SKM-1 treated with dmso at 0.1 percent for 144 hours (cell line): ENCODE measurements around the gene ZNF775.

ENCODE experiments used
- DNase-seq: peaks from one replicate; lab custom pipeline; 2025; ENCODE audit not compliant: unreplicated experiment; lab: John Stamatoyannopoulos, UW

The ZNF775 gene

GRCh38 chr7:150378853-150379440 is at the start of gene ZNF775:
TSS of gene ZNF775 (plus strand) at chr7:150379330. CDS start at chr7:150388471, 9,141 bp downstream.
- peak; percentile 75 for DNase-seq

DNA sequence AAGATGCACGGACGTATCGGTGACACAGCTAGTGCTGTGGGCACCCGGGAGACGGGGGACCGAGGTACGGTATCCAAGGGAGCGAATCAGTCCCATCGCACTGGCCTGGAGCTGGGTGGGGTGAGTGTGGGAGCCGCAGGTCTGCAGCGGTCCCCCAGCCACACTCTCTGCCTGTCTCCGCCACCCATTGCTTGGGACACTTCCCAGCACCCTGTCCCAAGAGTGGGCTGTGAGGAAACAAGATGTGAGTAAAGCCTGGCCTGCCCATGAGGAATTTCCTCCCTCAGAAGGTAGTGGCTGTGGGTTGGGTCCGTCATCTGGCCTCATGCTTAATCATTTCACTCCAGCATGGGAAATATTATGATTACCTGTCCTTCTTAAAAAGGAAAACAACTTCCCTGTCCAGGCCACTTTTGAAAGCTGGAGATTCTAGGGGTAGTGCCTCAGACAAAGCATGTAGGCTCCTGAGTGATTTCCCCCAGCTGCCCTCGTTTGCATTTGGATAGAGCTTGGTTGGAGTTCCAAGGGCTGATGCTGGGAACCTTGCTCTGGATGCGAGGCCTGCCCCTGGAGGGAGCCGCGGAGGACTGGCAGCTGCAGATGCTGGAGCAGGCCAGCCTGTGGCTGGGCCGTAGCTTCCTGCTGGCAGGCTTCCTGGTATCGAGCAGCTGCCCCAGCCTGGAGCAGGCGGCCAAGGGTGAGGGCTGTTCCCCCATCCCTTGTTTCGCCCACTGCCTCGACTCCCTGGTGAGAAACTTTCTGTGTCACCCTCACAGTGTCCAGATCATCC is 49.6 kb upstream of the ZNF775 start:
- no peak for DNase-seq

- no peak for DNase-seq
These were observed 48.8 kb upstream of the ZNF775 start for GRCh38 chr7:150330211-150330885.

DNA sequence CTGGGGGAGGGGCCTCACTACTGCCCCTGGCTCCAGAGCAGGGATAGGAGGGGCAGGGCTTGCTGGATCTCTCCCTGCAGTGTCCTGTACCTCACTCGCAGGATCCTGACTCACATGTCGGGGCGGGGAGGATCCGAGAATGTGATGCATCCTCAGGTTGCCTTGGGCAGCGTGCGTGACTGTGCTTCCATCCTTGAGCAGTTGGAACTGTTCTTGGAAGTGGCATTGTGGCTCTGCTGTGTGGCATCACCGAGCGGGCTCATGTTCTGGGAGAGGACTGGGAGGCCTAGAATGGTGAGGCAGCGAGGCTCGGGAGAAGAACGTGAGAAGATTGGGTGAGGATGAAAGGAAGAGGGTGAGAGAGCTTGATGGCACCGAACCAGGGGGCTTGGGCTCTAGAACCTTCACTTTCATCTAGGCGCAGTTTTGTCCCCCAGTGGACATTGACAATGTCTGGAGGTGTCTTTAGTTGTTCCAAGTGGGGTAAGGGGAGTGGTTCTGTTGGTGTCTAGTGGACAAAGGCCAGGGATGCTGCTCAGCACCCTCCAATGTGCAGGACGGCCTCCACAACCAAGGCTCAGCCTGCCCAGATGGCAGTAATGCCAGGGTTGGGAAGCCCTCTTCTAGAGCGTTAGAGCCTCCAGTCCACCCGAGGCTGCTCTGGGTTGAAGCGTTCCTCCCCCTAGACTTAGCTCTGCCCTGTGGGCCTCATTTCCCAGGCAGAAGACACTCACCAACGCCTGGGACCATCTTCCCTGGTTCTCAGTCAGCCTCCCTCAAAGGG is 46.1 kb upstream of the ZNF775 start:
- no peak for DNase-seq

GRCh38 chr7:150333659-150334058 is 45.5 kb upstream of the ZNF775 start:
- DNase-seq, result no peak

DNA sequence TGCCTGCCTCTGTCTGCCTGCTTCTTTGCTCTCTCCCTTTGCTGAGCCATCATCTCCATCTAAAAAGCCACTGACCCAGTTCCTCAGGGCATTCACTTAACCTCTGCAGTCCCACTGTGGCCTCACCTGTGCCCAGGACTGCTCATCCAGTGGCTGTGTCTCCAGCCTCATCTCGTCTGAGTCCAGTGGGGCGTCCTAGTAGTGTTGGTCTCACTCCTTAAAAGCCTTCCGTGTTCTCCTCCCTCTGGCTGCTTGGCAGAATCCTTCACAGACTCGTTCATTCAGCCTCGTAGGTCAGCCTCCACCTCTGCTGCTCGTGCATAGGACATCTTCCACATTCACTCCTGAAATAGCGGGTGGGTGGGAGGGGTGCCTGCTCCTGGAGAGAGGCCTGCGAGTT is 45.0 kb upstream of the ZNF775 start:
- DNase-seq, result no peak

DNA sequence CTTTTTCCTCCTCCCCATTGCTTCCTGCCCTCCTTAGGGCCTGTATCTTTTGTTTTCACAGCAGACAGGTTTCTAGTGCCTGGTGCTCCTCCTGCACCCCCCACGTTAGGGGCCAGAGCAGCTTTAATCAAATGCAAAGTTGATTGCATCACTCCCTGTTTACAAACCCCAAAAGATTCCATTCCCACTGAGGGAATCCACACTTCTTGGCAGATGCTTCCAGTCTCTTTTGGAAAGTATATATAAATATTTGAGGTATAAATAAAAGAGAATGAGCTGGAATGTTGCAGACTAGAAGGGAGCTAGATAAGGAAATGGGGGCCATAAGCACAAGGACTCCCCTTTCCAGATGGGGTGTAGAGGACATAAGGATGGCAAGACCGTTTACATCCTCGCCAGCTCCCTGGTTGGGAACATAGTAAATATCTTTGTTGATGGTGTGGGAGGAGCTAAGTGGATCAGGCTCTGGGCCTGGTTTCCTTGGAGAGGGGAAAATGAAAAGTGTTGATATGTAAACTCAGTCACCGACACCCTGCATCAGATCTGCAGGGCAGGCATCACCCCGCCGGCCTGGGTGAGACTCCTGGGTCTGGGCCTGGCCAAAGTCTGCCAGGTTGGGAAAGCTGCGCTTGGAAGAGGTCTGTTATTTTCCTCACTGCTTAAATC is 43.9 kb upstream of the ZNF775 start:
- no peak for DNase-seq

DNA sequence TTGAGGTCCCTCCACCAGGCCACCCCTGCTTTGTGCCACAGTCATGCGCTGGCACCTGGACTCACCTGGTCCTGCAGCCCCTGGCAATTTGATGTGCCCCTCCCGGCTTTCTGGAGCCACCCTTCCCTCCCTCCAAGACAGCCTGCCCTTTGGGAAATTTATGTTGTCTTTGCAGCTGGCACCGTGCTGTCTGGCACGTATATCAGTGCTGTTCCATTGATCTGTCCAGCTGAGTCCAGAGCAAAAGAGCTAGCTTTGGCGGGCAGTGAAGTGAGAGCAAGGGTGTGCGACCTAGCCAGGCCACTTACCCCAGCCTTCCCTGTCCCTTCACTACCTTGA is 43.4 kb upstream of the ZNF775 start:
- no peak for DNase-seq

GRCh38 chr7:150336746-150337145 is 42.4 kb upstream of the ZNF775 start:
- DNase-seq, result no peak

- no peak for DNase-seq
These were observed 42.0 kb upstream of the ZNF775 start for GRCh38 chr7:150337179-150337578.

DNA sequence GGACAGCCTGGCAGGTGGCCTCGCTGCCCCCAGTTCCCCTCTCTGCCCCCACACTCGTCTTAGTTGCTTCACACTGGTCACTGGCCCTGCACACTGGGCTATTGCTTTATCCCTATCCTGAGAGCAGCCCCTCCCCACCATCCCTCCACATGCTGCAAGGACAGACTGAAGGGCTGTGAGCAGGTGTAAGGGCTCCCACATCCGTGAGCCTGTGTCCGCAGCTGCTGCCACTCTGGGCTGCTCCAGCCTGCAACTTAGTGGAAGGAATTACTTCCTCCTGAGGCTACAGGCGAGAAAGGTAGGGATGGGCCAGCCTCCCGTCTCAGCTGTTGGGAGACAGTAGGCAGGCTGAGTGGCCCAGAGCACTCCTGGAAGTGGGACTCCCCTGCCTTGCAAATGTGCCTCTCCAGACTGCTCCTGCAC is 41.5 kb upstream of the ZNF775 start:
- no peak for DNase-seq

- DNase-seq, result no peak
These were observed 40.8 kb upstream of the ZNF775 start for GRCh38 chr7:150338166-150338829.

- DNase-seq, result no peak
These were observed 39.7 kb upstream of the ZNF775 start for GRCh38 chr7:150339409-150339809.

- no peak for DNase-seq
These were observed 38.9 kb upstream of the ZNF775 start for GRCh38 chr7:150340024-150340749.

GRCh38 chr7:150340875-150341262 is 38.3 kb upstream of the ZNF775 start:
- DNase-seq, result no peak

DNA sequence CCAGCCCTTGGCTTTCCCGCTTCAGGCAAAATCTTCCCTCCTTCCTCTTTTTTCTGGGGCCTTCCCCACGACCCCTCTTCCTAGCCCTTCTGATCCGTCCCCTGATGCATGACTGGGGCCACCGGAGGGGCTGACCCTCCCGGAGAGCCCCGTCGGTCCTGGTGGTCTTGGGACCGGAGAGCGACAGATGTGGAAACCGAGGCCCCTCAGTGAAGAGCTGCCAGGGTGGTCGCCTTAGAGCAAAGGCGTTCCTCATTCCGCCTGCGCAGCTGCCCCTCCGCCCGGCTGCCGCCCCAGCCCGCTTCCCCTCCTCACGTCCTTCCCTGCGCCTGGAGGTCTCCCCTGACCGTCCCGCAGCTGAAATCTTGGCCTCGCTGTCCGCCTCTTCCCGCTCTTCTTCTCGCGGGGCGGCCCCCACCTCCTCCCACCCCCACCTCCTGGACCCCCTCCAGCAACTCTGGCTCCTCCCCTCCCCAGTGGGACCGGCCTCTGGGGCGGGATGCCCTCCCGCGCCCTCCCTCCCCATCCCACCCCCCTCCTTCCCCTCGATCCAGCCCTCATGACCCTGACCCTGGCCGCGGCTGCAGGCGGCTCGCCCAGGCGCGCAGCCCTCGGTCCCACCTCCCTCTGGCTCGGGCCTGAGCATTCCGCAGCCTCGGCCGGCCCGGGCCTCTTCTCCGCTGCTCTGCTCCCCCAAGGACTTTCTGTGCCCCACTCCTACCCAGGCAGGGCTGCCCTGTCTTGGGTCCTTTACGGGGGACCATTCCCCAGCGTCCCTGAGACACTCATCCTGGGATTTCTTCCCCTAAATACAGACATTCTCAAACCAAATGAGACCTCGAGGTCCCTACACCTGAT is 37.6 kb upstream of the ZNF775 start, which contains the start of gene RARRES2:
TSS of gene RARRES2 (minus strand) at position 367 of the 858 bp plus-strand sequence. CDS start 1,020 bp downstream, outside the sequence.
- no peak for DNase-seq

DNA sequence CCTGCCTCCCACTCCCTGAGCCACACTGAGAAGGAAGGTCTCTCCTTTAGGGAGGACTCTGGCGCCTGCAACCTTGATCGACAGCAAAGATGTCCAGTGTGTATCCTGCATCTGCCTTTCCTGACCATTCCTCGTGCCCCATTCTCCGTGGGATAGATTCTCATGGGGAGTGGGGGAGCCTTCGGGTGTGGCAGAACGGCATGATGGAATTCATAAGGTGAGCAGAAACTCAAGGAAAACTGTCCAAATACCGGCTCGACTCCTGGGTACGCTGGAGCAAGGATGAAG is 37.1 kb upstream of the ZNF775 start:
- DNase-seq, result no peak

GRCh38 chr7:150343225-150343624 is 35.9 kb upstream of the ZNF775 start:
- no peak for DNase-seq

- DNase-seq, result no peak
These were observed 34.8 kb upstream of the ZNF775 start for GRCh38 chr7:150344299-150344698.
